CD4-positive, alpha-beta T cell treated with Interleukin-1 beta for 1 hour (primary cell): ENCODE data around the gene IFNA17.
"Not testable (repeated sequence)": the region's sequence is repeated elsewhere in the genome, so short reads cannot be mapped to it uniquely, and the experiment has no call there.

Experiments used
- DNase-seq, 2 donors: peaks; one replicate each; pipeline ENCODE4 v3.0.0-alpha.2; 2020 to 2022

Gene IFNA17

DNA sequence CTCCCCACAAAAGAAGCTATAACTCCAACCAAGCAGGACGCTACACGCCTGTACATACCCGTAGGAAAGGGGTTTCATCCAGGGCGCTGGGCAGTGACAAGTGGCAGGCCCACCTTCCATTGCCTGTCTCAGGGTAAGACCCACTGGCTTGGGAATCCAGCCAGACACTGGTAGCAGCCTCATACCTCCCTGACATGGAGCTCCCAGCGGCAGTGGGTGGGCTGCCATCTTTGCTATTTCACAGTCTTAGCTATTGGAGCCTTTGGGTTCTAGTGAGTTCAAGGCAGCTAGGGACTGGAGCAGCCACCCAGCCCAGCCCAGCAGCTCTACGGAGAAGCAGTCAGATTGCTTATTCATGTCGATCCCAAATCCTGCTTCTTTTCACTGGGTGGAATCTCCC is 17.7 kb downstream of the IFNA17 start:
- no peak for DNase-seq

DNA sequence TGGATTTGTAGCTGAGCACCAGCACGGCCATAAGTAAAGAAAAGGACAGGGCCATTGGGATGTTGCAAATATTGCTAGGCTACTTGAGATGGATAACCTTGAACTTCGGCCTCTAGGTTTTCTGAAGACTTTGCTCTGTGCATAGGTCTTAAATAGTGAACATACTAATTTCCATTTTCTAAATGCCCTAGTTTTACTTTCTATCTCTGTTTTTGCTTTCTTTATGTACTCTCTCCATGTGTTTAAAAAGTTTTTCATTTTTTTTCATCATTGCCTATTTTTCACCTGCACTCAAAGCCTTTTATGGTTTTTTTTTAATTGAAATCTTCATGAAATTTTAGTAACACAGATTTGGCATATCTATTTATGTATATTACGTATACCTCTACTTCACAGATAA is 21.0 kb downstream of the IFNA17 start, which contains the start of gene IFNA10:
Gene IFNA10 (minus strand): TSS at position 101 of the 400 bp plus-strand sequence. CDS start 46 bp downstream, at position 55.
- not testable (repeated sequence) for DNase-seq

DNA sequence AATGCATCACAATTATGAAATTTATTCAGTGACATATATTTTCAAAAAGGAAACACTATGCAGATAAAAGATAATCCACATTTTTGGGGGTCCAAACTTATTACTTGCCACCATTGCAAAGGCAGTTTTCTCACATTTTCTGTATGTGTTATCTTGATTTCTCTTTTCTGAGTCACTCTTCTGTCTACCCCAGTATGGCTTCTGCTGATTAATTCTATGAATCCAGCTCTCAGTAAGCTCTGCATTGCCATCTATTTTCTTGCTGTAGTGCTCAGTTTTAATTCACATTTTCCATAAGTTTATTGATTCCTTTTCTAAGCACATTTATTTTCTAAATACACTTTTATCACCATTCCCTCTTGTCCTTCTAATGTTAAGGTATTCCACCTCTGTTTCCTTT is 22.8 kb downstream of the IFNA17 start:
- DNase-seq: no peak

DNA sequence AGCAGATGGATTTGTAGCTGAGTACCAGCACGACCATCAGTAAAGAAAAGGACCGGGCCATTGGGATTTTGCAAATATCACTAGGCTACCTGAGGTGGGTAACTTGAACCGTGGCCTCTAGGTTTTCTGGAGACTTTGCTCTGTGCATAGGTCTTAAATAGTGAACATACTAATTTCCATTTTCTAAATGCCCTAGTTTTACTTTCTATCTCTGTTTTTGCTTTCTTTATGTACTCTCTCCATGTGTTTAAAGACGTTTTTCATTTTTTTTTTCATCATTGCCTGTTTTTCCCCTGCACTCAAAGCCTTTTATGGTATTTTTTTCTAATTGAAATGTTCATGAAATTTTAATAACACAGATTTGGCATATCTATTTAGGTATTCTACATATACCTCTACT is 25.9 kb downstream of the IFNA17 start, which contains the start of gene IFNA7:
Gene IFNA7 (minus strand): TSS at position 101 of the 400 bp plus-strand sequence. CDS start 40 bp downstream, at position 61.
- not testable (repeated sequence) for DNase-seq

DNA sequence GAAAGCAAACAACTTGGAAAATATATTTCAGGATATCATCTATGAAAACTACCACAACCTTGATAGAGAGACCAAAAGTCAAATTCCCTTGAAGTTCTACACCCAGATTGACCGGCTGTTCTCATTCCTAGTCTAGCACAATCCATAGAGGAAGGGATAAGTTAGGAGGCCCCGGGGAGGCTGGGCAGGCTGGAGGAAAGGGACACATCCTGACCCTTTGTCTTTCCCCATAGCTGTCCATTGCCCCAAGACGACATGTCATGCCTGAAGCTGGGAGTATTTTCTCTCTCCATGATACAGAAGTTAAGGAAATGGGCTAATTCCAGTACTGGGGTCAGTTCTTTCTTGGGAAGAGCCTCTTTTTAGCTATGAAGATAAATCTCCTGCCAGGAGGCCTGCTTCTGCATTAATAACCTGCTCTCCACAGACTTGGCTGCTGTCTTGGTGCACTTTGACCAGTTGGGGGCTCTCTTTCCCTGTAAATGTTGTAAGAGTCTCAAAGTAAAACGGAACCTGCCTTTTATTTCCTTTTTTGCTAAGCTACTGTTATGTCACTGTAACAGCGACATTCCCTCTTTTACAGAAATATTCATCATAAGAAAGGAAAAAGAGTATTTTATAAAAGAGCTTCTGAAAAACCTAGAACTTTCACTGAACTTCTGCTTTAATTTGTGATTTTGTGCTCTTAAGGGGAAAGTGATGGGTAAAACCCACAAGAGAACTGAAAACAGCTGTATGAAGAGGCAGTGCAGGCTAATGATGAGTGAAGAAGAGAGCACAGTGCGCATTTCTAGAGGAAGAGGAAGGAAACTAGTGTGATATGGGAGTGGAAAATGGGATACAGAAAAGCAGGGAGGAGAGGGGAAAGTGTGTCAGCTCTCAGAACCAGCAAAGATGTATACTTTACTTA is 32.9 kb downstream of the IFNA17 start:
- peak; percentile 50 to 71 for DNase-seq

DNA sequence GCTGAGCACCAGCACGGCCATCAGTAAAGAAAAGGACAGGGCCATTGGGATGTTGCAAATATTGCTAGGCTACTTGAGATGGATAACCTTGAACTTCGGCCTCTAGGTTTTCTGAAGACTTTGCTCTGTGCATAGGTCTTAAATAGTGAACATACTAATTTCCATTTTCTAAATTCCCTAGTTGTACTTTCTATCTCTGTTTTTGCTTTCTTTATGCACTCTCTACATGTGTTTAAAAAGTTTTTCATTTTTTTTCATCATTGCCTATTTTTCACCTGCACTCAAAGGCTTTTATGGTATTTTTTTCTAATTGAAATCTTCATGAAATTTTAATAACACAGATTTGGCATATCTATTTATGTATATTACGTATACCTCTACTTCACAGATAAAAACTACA is 40.5 kb downstream of the IFNA17 start, which contains the start of gene IFNA4:
Gene IFNA4 (minus strand): TSS at position 101 of the 400 bp plus-strand sequence. CDS start 56 bp downstream, at position 45.
- DNase-seq: not testable (repeated sequence)

DNA sequence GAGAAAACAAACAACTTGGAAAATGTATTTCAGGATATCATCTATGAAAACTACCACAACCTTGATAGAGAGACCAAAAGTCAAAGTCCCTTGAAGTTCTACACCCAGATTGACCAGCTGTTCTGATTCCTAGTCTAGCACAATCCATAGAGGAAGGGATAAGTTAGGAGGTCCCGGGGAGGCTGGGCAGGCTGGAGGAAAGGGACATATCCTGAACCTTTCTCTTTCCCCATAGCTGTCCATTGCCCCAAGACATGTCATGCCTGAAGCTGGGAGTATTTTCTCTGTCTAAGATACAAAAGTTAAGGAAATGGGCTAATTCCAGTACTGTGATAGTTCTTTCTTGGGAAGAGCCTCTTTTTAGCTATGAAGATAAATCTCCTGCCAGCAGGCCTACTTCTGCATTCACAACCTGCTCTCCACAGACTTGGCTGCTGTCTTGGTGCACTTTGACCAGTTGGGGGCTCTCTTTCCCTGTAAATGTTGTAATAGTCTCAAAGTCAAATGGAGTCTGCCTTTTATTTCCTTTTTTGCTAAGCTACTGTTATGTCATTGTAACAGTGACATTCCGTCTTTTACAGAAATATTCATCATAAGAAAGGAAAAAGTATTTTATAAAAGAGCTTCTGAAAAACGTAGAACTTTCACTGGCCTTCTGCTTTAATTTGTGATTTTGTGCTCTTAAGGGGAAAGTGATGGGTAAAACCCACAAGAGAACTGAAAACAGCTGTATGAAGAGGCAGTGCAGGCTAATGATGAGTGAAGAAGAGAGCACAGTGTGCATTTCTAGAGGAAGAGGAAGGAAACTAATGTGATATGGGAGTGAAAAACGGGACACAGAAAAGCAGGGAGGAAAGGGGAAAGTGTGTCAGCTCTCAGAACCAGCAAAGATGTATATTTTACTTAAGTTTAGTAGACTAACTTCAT is 44.9 kb downstream of the IFNA17 start:
- DNase-seq: peak; percentile 29 to 54
